HFFc6 (cell line): ENCODE data around the gene NRP1. TPM values are rescaled to one million over a fixed set of nuclear protein-coding genes. Genes with fewer than 3 reads are reported as not detected.

Source experiments
- DNase-seq: peaks from one replicate; pipeline ENCODE4 v3.0.0-alpha.2; 2018
- H3K27ac Mint-ChIP-seq: 2 replicates; pipeline ENCODE4 v1.8.0; 2020; ENCODE audit warnings: mild to moderate bottlenecking, mixed read lengths
- H3K27me3 Mint-ChIP-seq: 2 replicates; pipeline ENCODE4 v1.8.0; 2021; ENCODE audit warnings: mild to moderate bottlenecking, moderate library complexity, mixed read lengths; ENCODE audit not compliant: insufficient read depth
- H3K36me3 Mint-ChIP-seq: 2 replicates; pipeline ENCODE4 v1.8.0; 2021; ENCODE audit warnings: low read depth, mixed read lengths
- H3K4me1 Mint-ChIP-seq: 2 replicates; pipeline ENCODE4 v1.8.0; 2020; ENCODE audit warnings: low read depth, mixed read lengths
- H3K4me3 Mint-ChIP-seq: 2 replicates; pipeline ENCODE4 v1.8.0; 2020; ENCODE audit warnings: mild to moderate bottlenecking, moderate library complexity, mixed read lengths
- H3K9me3 Mint-ChIP-seq: 2 replicates; pipeline ENCODE4 v1.8.0; 2020; ENCODE audit warnings: mild to moderate bottlenecking, mixed read lengths
- CTCF ChIP-seq: fragments of 200-600 bp; sonication (generic); IDR thresholded peaks from 2 replicates; pipeline ENCODE4 v1.5.0; 2021; ENCODE audit warnings: antibody characterized with exemption, mild to moderate bottlenecking
- total RNA-seq, 6 experiments: library from RNA; stranded (reverse); fragmentation: NEBNext Ultra II Directional; extraction: Animal tissue kit (Norgen Biotek cat#: 25700); gene quantifications; 2 replicates in 1 of 6; 3 replicates in 5 of 6; pipeline ENCODE4 v1.2.3, GENCODE V29; 2021

NRP1 gene
- total RNA-seq, 6 experiments from 2014 or later, result 136 to 164 (median 147) TPM

- DNase-seq, result no peak
- no peaks in the 10 kb centered on the region for H3K9me3 Mint-ChIP-seq
- H3K4me3 Mint-ChIP-seq, result no peak overlapping the region
- H3K4me1 Mint-ChIP-seq, result peaks cover 34% of the 10 kb centered on the region
- TF ChIP-seq CTCF, result no peak
- H3K27ac Mint-ChIP-seq, result no peak overlapping the region
- peaks cover 9% of the 10 kb centered on the region for H3K36me3 Mint-ChIP-seq
- H3K27me3 Mint-ChIP-seq, result 0 out of 2 replicates have a peak, but pooled peaks cover 5% of the 10 kb centered on the region
Observed at GRCh38 chr10:33152750-33153149, 181.7 kb downstream of the NRP1 start.

DNA sequence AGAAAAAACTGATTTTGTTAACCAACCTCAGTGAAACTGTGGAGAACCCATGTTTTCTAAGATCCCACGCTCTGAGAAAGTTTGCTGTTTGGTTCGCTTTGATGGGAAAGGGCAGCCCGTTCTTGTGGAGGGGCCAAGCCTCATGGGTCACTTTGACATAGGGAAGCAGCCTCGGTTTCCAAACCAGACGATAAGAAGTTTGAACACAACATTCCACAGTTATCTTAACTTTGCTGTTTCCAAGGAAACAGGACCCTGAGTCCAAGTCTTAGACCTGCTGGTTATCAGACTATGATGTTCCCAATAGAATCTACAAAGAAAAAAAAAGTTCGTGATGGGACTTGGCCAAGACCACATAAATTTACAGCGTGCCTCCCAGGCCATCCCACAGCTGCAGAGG is 182.3 kb downstream of the NRP1 start:
- Mint-ChIP-seq H3K9me3 (no peaks in the 10 kb centered on the region), H3K4me3 (no peak overlapping the region), H3K27me3 (0 out of 2 replicates have a peak, but pooled peaks cover 5% of the 10 kb centered on the region), H3K36me3 (peaks cover 10% of the 10 kb centered on the region), H3K27ac (no peak overlapping the region), H3K4me1 (peaks cover 28% of the 10 kb centered on the region)
- no peak for TF ChIP-seq CTCF
- DNase-seq, result no peak

- no peak for DNase-seq
- Mint-ChIP-seq H3K4me3 (no peak overlapping the region), H3K9me3 (no peaks in the 10 kb centered on the region), H3K27ac (no peak overlapping the region), H3K27me3 (peaks cover 5% of the 10 kb centered on the region; the same call in 1 of the 2 replicates), H3K36me3 (peaks cover 10% of the 10 kb centered on the region), H3K4me1 (peaks cover 20% of the 10 kb centered on the region)
- no peak for TF ChIP-seq CTCF
Observed at GRCh38 chr10:33151344-33151864, 183.1 kb downstream of the NRP1 start.

- no peaks in the 10 kb centered on the region for H3K9me3 Mint-ChIP-seq
- H3K4me3 Mint-ChIP-seq, result no peak overlapping the region
- no peak for TF ChIP-seq CTCF
- peaks cover 15% of the 10 kb centered on the region for H3K4me1 Mint-ChIP-seq
- peaks cover 5% of the 10 kb centered on the region for H3K27me3 Mint-ChIP-seq
- DNase-seq, result no peak
- peaks cover 10% of the 10 kb centered on the region for H3K36me3 Mint-ChIP-seq
- no peak overlapping the region for H3K27ac Mint-ChIP-seq
Observed at GRCh38 chr10:33150889-33151288, 183.6 kb downstream of the NRP1 start.

DNA sequence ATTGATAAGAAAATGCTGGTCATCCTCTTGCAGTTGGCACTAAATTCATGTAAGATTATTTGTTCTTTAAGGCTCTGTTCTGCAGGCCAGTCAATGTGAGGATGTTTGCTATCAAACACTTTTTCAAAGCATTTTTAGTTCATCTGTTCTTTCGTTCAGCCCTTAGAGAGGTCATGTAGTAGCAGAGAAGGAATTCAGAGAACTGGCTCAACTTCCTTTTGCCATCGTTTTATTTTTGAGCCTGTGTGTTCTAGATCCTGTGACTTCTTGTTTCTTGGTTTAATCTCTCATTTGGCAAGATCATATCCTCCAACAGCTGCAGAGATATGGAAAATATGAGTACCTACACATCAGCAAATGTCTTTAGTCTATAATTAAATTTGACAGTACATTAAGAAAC is 184.3 kb downstream of the NRP1 start:
- Mint-ChIP-seq H3K4me3 (no peak overlapping the region), H3K36me3 (peaks cover 10% of the 10 kb centered on the region), H3K4me1 (peaks cover 8% of the 10 kb centered on the region), H3K27me3 (peaks cover 8% of the 10 kb centered on the region), H3K27ac (no peak overlapping the region), H3K9me3 (no peaks in the 10 kb centered on the region)
- DNase-seq, result no peak
- TF ChIP-seq CTCF, result no peak

DNA sequence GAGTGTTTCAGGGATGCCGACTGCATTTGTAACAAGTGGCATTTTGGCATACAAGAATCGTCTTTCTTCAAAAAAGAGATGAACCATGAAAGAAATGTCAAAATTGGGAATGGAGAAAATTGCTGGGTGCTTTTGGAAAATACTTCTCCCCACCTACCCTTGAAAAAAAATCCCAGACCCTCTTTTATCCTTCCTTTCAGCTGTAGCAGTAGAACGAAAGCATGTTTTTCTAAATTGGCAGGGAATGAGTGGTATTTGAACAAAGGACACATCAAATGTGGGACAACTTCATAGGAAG is 187.5 kb downstream of the NRP1 start:
- Mint-ChIP-seq H3K27me3 (peaks cover 9% of the 10 kb centered on the region), H3K9me3 (no peaks in the 10 kb centered on the region), H3K4me3 (no peak overlapping the region), H3K4me1 (peaks cover 19% of the 10 kb centered on the region), H3K27ac (no peak overlapping the region), H3K36me3 (peaks cover 10% of the 10 kb centered on the region)
- no peak for TF ChIP-seq CTCF
- DNase-seq, result no peak
